ENCODE data around the gene ZCCHC24.

ZCCHC24 gene

DNA sequence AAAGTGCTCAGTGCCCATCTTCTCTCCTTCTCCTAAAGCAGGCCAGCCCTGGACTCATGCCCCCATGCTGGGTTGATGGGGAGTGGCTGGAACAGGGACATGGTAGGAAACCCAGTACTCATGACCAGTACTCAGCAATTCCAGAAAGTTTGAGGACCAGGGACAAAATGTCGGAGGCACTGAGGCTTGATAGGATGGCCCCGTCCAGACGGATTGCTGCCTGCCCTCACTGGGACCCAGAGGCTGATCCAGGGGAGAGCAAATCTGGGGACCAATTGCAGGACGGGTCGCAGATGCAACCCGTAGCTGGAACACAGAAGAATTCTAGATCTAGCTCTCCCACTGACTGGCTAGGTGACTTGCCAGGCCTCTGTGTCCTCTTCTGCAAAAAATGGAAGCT, 5.1 kb downstream of the ZCCHC24 start:
- TF ChIP-seq, protein P1, sequence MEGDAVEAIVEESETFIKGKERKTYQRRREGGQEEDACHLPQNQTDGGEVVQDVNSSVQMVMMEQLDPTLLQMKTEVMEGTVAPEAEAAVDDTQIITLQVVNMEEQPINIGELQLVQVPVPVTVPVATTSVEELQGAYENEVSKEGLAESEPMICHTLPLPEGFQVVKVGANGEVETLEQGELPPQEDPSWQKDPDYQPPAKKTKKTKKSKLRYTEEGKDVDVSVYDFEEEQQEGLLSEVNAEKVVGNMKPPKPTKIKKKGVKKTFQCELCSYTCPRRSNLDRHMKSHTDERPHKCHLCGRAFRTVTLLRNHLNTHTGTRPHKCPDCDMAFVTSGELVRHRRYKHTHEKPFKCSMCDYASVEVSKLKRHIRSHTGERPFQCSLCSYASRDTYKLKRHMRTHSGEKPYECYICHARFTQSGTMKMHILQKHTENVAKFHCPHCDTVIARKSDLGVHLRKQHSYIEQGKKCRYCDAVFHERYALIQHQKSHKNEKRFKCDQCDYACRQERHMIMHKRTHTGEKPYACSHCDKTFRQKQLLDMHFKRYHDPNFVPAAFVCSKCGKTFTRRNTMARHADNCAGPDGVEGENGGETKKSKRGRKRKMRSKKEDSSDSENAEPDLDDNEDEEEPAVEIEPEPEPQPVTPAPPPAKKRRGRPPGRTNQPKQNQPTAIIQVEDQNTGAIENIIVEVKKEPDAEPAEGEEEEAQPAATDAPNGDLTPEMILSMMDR (conservative IDR thresholded peaks at IDR 0.05; ENCODE audit: low read depth, low read length), result no peak
- no peak for DNase-seq (ENCODE audit: low read depth)

DNA sequence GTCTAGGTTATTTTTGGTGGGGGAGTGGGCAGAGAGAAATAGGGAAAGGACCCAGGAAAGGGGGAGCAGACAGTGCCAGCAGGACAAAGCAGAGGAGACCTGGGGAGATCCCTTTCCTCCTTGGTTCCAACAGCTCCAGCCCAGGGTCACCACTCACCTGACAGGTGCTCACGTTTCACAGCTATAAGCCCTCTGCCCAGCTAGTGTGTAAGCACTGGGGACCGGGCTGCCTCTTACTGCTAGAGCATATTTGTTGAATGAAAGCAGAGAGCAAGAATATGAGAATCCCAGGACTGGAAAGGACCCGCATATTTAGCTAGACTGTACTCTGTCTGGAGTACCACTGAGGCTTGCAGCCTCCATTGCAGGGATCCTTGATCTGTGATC, 6.7 kb downstream of the ZCCHC24 start:
- no peak overlapping the region for H3K4me3 ChIP-seq (ENCODE audit: low read depth, low read length)
- no peak for DNase-seq (ENCODE audit: low read depth)
- TF ChIP-seq, protein P1 (conservative IDR thresholded peaks at IDR 0.05; ENCODE audit: low read depth, low read length), result no peak

More for the DNA sequence above, 5.1 kb downstream of the ZCCHC24 start:
- peak overlapping the region; percentile 22 for H3K4me3 ChIP-seq (ENCODE audit: low read depth, low read length)

DNA sequence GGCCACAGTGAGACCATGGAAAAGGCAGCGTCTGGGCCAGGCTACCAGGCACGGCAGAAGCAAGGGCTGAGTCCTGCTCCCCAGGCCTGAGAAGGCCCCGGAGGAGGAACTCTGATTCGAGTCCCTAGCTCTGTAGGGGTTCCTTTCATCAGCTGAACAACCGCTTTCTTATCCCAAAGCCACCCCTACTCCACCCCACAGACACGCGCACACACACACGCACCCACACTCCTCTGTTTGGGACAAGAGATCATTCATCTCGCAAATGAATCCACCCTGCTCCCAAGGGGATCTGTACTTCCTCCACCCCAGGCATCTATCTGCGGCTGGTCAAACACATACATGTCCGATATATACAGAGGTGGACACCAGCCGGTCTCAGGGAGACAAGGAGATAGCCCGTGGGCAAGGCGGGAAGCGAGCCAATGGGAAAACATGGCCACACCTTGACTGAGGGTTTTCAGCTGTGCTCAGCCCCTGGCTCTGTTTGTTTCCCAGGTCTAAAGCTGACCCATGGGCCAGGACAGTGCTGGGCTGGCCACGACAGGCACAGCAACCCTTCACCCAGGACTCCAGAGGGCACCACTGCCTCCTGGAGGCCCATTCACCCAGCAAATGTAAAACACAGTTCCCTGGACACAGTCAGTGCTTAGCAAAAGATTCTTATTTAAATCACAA, 7.3 kb downstream of the ZCCHC24 start:
- no peak for DNase-seq (ENCODE audit: low read depth)
- no peak overlapping the region for H3K4me3 ChIP-seq (ENCODE audit: low read depth, low read length)
- TF ChIP-seq, protein P1 (conservative IDR thresholded peaks at IDR 0.05; ENCODE audit: low read depth, low read length), result peak; percentile 43

DNA sequence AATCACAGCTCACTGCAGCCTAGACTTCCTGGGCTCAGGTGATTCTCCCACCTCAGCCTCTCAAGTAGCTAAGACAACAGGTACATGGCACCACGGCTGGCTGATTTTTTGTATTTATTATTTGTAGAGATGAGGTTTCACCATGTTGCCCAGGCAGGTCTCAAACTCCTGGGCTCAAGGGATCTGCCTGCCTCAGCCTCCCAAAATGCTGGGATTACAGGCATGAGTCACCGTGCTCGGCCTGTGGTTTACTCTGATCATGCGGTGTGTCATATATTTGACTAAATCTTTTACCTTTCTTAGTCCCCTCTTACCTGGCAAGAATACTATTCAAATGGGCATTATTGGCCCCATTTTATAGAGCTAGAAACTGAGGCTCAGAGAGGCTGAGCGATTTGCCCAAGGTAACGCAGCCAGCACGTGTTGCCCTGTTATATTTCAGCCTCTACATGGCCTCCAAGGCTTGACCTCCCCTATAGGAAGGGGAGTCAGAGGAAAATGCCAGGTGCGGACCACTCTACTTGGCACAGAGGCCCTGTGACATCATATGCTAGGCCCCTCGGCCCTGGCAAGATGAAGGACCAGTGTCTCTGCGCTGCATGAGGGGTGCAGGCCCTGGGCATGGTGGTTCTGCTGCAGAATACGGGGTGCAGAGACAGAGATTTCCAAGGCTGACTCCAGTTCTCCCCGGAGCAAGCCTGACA, 8.2 kb downstream of the ZCCHC24 start:
- TF ChIP-seq, protein P1 (conservative IDR thresholded peaks at IDR 0.05; ENCODE audit: low read depth, low read length), result no peak
- H3K4me3 ChIP-seq (ENCODE audit: low read depth, low read length), result no peak overlapping the region
- no peak for DNase-seq (ENCODE audit: low read depth)

DNA sequence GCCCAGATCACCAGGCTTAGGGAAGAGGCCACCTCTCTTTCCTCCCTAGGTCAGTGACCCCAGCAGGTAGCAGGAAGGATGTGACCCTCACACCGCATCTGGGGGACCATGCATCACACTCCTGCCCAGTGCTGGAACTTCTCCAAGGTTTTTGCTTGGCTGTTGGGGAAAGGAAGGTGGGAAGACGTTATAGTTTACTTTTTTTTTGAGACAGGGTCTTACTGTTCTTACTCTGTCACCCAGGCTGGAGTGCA, 8.6 kb downstream of the ZCCHC24 start:
- DNase-seq (ENCODE audit: low read depth), result no peak
- no peak overlapping the region for H3K4me3 ChIP-seq (ENCODE audit: low read depth, low read length)
- TF ChIP-seq, protein P1 (conservative IDR thresholded peaks at IDR 0.05; ENCODE audit: low read depth, low read length), result no peak

DNA sequence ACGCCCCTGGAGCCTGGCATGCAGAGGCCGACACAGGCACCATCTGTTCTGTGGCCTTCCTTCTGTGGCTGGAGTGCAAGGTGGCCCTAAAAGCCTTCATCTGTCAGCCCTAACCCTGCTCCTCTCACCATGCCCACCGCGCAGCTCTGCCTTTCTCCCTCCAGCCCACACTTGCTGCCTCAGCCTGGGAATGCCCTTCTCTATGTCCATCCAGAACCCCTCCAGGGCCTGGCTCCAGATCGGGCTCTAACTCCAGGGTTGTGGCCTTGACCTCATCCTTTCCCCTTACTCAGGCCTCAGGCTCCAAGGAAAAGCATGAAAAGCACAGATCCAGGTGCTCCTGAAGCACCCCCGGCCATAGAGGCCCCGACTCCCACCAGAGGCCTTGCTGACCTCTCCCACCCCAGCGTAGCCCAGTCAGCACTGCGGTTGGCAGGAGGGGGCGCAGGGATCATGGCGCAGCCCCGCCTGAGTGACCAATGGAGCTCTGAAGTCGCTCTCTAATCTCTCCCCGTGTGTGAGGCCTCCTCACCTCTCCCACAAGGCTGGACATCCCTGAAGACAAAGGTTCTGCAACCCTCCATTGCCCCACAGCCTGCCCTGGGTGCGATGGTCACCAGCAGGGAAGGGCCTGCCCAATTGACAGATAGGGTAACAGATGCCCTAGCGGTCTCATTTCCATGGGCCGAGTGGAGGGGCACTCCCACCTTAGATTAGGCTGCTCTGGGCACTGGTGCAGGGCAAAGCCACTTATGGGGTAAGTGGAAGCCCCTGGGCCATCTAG, 9.2 kb downstream of the ZCCHC24 start:
- no peak for DNase-seq (ENCODE audit: low read depth)
- H3K4me3 ChIP-seq (ENCODE audit: low read depth, low read length), result no peak overlapping the region
- TF ChIP-seq, protein P1 (conservative IDR thresholded peaks at IDR 0.05; ENCODE audit: low read depth, low read length), result no peak

Data from choroid plexus epithelial cell (primary cell).